WTC11 (cell line): ENCODE results near the gene HS1BP3.

Source experiments
- ATF6 ChIP-seq: sonication (generic); formaldehyde crosslinking; IDR thresholded peaks from 2 replicates; pipeline ENCODE4 v1.8.1; 2023; ENCODE audit warnings: mild to moderate bottlenecking, missing genetic modification reagents
- CDX4 ChIP-seq: fragments of 250-450 bp; sonication (Bioruptor Pico); IDR thresholded peaks from 2 replicates; pipeline ENCODE4 v1.9.0; 2021; ENCODE audit warnings: moderate library complexity, mild to moderate bottlenecking, inconsistent platforms, borderline replicate concordance
- CTCF ChIP-seq: fragments of 200-600 bp; IDR thresholded peaks from 2 replicates; pipeline ENCODE4 v1.8.0; 2022; ENCODE audit warnings: antibody characterized with exemption
- JUN ChIP-seq: sonication (generic); formaldehyde crosslinking; IDR thresholded peaks from 2 replicates; pipeline ENCODE4 v1.8.0; 2023; ENCODE audit warnings: mild to moderate bottlenecking, missing genetic modification reagents
- MAX ChIP-seq: sonication (generic); formaldehyde crosslinking; IDR thresholded peaks from 2 replicates; pipeline ENCODE4 v1.8.0; 2022; ENCODE audit warnings: mild to moderate bottlenecking, missing genetic modification reagents
- NR2C2 ChIP-seq: sonication (generic); formaldehyde crosslinking; IDR thresholded peaks from 2 replicates; pipeline ENCODE4 v1.8.0; 2022; ENCODE audit warnings: mild to moderate bottlenecking, missing genetic modification reagents
- SMAD4 ChIP-seq: sonication (generic); formaldehyde crosslinking; IDR thresholded peaks from 2 replicates; pipeline ENCODE4 v1.8.0; 2022; ENCODE audit warnings: mild to moderate bottlenecking, missing genetic modification reagents
- TCF7 ChIP-seq: sonication (generic); formaldehyde crosslinking; IDR thresholded peaks from 2 replicates; pipeline ENCODE4 v1.8.0; 2022; ENCODE audit warnings: mild to moderate bottlenecking, low read depth, missing genetic modification reagents, moderate library complexity
- TEAD4 ChIP-seq: sonication (generic); formaldehyde crosslinking; IDR thresholded peaks from 2 replicates; pipeline ENCODE4 v1.8.0; 2022; ENCODE audit warnings: mild to moderate bottlenecking, missing genetic modification reagents
- ZBTB21 ChIP-seq: sonication (generic); formaldehyde crosslinking; IDR thresholded peaks from 2 replicates; pipeline ENCODE4 v1.8.1; 2023; ENCODE audit warnings: mild to moderate bottlenecking, missing genetic modification reagents, borderline replicate concordance
- ZNF232 ChIP-seq: sonication (generic); formaldehyde crosslinking; IDR thresholded peaks from 2 replicates; pipeline ENCODE4 v1.8.0; 2022; ENCODE audit warnings: mild to moderate bottlenecking, missing genetic modification reagents
- ZNF263 ChIP-seq: sonication (generic); formaldehyde crosslinking; IDR thresholded peaks from 2 replicates; pipeline ENCODE4 v1.8.1; 2022; ENCODE audit warnings: low read depth, mild to moderate bottlenecking, moderate library complexity, missing genetic modification reagents

- TF ChIP-seq CDX4 (CRISPR knock-in tag) (no peak), ZNF263 (CRISPR knock-in tag) (no peak), MAX (CRISPR knock-in tag) (no peak), ZBTB21 (no peak), CTCF (no peak), NR2C2 (no peak), JUN (CRISPR knock-in tag) (no peak), TEAD4 (CRISPR knock-in tag) (no peak), ATF6 (CRISPR knock-in tag) (no peak), ZNF232 (CRISPR knock-in tag) (no peak), SMAD4 (no peak), TCF7 (CRISPR knock-in tag) (no peak)
These were observed 42.4 kb upstream of the HS1BP3 start for GRCh38 chr2:20693317-20693716.
